ENCODE data around the gene EFNA5. TPM values are rescaled to one million over a fixed set of nuclear protein-coding genes. Genes with fewer than 3 reads are reported as not detected.

The EFNA5 gene
- total RNA-seq, 3 donors from 2014 or later (not counting 1 experiment from before 2014, with no cell fraction given) = 2.2 to 8.1 (median 4.3) TPM

- Histone ChIP-seq H3K4me1 (ENCODE audit: control insufficient read depth, insufficient read depth, low read length) (peaks cover 24% of the 10 kb centered on the region), H3K27ac (ENCODE audit: low read length) (no peak overlapping the region), H3K9me3 (ENCODE audit: control insufficient read depth, insufficient read depth, low read length) (no peaks in the 10 kb centered on the region), H3K27me3 (ENCODE audit: control insufficient read depth, insufficient read depth, low read length) (no peaks in the 10 kb centered on the region), H3K4me3 (ENCODE audit: low read length) (no peak overlapping the region), H3K36me3 (ENCODE audit: control insufficient read depth, insufficient read depth, low read length) (no peaks in the 10 kb centered on the region)
- intact Hi-C loops (cut with micrococcal nuclease) = no loop called here
- DNase-seq = no peak
- no peak for TF ChIP-seq CTCF (IDR thresholded peaks at IDR 0.05)
- Mint-ChIP-seq H3K36me3 (no peaks in the 10 kb centered on the region), H3K4me1 (peaks cover 34 to 57% of the 10 kb centered on the region in 2 donors), H3K27ac (no peak overlapping the region), H3K9me3 (no peaks in the 10 kb centered on the region), H3K4me3 (no peak overlapping the region), H3K27me3 (ENCODE audit: low read depth in 2 of 2) (no peaks in the 10 kb centered on the region)
- no peak for ATAC-seq
- WGBS (ENCODE audit: insufficient coverage) = 98% methylated on average over 5 of the region's 5 CpGs
These were observed 209.0 kb downstream of the EFNA5 start for GRCh38 chr5:107461770-107462169.

- ATAC-seq = no peak
- no peak for TF ChIP-seq CTCF (IDR thresholded peaks at IDR 0.05)
- H3K36me3 ChIP-seq (ENCODE audit: control insufficient read depth, insufficient read depth, low read length) = no peaks in the 10 kb centered on the region
- H3K27me3 Mint-ChIP-seq (ENCODE audit: low read depth in 2 of 2) = no peaks in the 10 kb centered on the region
- H3K27ac Mint-ChIP-seq = peak overlapping the region in 1 of 2 donors; percentile 16
- no peak overlapping the region for H3K27ac ChIP-seq (ENCODE audit: low read length)
- no peaks in the 10 kb centered on the region for H3K27me3 ChIP-seq (ENCODE audit: control insufficient read depth, insufficient read depth, low read length)
- intact Hi-C loops (cut with micrococcal nuclease) = no loop called here
- no peaks in the 10 kb centered on the region for H3K36me3 Mint-ChIP-seq
- no peak overlapping the region for H3K4me3 ChIP-seq (ENCODE audit: low read length)
- H3K9me3 Mint-ChIP-seq = no peaks in the 10 kb centered on the region
- WGBS (ENCODE audit: insufficient coverage) = 94% methylated on average over 2 of the region's 2 CpGs
- no peaks in the 10 kb centered on the region for H3K9me3 ChIP-seq (ENCODE audit: control insufficient read depth, insufficient read depth, low read length)
- peaks cover 38 to 57% of the 10 kb centered on the region in 2 donors for H3K4me1 Mint-ChIP-seq
- no peak overlapping the region for H3K4me3 Mint-ChIP-seq
- peaks cover 18% of the 10 kb centered on the region for H3K4me1 ChIP-seq (ENCODE audit: control insufficient read depth, insufficient read depth, low read length)
- DNase-seq = no peak
These were observed 209.9 kb downstream of the EFNA5 start for GRCh38 chr5:107460789-107461188.

GRCh38 chr5:107459605-107460004 is 211.1 kb downstream of the EFNA5 start:
- no peak overlapping the region for H3K27ac ChIP-seq (ENCODE audit: low read length)
- H3K27ac Mint-ChIP-seq = no peak overlapping the region
- WGBS (ENCODE audit: insufficient coverage) = 93% methylated on average over 3 of the region's 3 CpGs
- intact Hi-C loops (cut with micrococcal nuclease) = no loop called here
- H3K9me3 Mint-ChIP-seq = no peaks in the 10 kb centered on the region
- TF ChIP-seq CTCF (IDR thresholded peaks at IDR 0.05) = no peak
- H3K27me3 ChIP-seq (ENCODE audit: control insufficient read depth, insufficient read depth, low read length) = no peaks in the 10 kb centered on the region
- no peak overlapping the region for H3K4me3 Mint-ChIP-seq
- ATAC-seq (no peak), DNase-seq (no peak)
- H3K36me3 Mint-ChIP-seq = no peaks in the 10 kb centered on the region
- H3K27me3 Mint-ChIP-seq (ENCODE audit: low read depth in 2 of 2) = no peaks in the 10 kb centered on the region
- no peaks in the 10 kb centered on the region for H3K9me3 ChIP-seq (ENCODE audit: control insufficient read depth, insufficient read depth, low read length)
- H3K36me3 ChIP-seq (ENCODE audit: control insufficient read depth, insufficient read depth, low read length) = no peaks in the 10 kb centered on the region
- peaks cover 36 to 50% of the 10 kb centered on the region in 2 donors for H3K4me1 Mint-ChIP-seq
- H3K4me1 ChIP-seq (ENCODE audit: control insufficient read depth, insufficient read depth, low read length) = peaks cover 11% of the 10 kb centered on the region
- no peak overlapping the region for H3K4me3 ChIP-seq (ENCODE audit: low read length)

- Histone ChIP-seq H3K36me3 (ENCODE audit: control insufficient read depth, insufficient read depth, low read length) (no peaks in the 10 kb centered on the region), H3K27me3 (ENCODE audit: control insufficient read depth, insufficient read depth, low read length) (no peaks in the 10 kb centered on the region), H3K9me3 (ENCODE audit: control insufficient read depth, insufficient read depth, low read length) (no peaks in the 10 kb centered on the region), H3K27ac (ENCODE audit: low read length) (no peak overlapping the region), H3K4me1 (ENCODE audit: control insufficient read depth, insufficient read depth, low read length) (peaks cover 4% of the 10 kb centered on the region), H3K4me3 (ENCODE audit: low read length) (no peak overlapping the region)
- no peaks in the 10 kb centered on the region for H3K36me3 Mint-ChIP-seq
- TF ChIP-seq CTCF (IDR thresholded peaks at IDR 0.05) = no peak
- WGBS (ENCODE audit: insufficient coverage) = 90% methylated on average over 2 of the region's 5 CpGs
- H3K4me1 Mint-ChIP-seq = peaks cover 25 to 40% of the 10 kb centered on the region in 2 donors
- H3K27ac Mint-ChIP-seq = no peak overlapping the region
- H3K4me3 Mint-ChIP-seq = no peak overlapping the region
- intact Hi-C loops (cut with micrococcal nuclease) = no loop called here
- no peaks in the 10 kb centered on the region for H3K27me3 Mint-ChIP-seq (ENCODE audit: low read depth in 2 of 2)
- no peaks in the 10 kb centered on the region for H3K9me3 Mint-ChIP-seq
- DNase-seq (no peak), ATAC-seq (no peak)
These were observed 212.4 kb downstream of the EFNA5 start for GRCh38 chr5:107458322-107458721.

All from natural killer cell (primary cell).